ENCODE results near the gene C12orf42.

Gene C12orf42

DNA sequence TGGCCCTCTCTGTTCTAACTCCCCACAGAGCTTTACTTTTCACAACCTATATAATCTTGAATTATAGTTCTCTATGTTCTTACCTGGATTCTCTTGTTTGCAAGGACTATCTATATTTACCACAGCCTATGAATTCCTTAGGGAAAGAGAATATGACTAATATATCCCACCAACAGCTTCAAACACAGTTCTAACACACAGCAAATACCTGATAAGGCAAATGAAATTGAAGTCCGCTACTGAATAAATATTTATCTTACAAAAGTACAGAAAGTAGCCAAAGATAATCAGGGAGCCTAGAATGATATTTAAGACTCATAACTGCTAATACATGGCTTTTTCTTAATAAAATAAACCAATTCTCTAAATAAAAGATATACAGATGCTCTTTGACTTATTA, 165.1 kb downstream of the C12orf42 start:
- DNase-seq = no peak

DNA sequence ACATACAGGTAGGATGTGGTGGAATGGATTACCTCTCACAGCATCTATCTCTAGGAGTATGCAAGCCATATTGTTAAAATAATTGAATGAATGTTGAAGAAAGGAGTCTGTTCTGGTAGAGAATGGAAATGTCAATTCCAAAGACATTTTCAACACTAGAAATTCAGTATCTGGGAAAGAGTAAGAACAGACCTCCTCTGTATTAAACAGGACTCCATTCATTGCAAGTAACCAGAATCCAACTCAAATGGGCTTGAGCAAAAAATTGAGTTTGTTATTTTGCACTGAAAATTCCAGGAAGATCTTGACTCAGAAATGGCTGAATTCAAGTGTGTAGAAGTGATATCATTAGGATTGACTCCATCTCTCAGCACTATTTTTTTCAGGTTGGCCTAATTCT, 168.1 kb downstream of the C12orf42 start:
- no peak for DNase-seq

DNA sequence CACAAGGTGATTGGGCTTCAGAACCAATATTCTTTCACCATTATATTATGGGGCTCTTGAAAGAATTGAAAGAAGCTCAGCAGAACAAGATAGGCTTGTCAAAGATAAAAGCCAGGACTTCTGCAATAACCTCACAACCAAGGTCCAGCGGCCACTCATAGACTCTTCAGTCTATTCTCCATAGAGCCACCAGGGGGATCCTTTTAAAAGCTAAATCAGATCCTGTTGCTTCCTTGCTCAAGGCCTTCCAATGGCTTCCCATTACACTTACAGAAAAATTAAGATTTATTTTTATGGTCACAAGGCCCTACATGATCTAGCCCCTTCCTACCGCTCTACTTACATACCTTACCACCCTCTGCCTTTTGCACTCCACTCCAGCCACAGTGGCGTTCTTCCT, 169.6 kb downstream of the C12orf42 start:
- DNase-seq = no peak

DNA sequence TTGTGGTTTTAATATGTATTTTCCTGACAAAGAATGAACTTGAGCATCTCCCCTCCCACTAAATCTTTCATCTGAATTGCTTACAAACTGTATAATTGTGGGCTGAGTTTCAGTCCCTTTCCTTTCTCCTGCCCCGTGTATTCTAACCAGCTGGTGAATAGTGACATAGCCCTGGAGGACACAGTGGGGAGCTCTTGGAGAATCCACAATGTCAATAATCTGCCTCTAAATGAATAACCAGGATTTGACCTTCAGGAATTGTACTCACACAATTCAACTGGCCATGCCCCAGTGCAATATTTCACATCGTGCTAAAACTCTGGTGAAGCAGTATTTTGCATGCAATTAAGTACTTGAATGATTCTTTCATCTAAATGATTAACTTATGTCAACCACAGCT, 177.2 kb downstream of the C12orf42 start:
- DNase-seq = peak; percentile 99

DNA sequence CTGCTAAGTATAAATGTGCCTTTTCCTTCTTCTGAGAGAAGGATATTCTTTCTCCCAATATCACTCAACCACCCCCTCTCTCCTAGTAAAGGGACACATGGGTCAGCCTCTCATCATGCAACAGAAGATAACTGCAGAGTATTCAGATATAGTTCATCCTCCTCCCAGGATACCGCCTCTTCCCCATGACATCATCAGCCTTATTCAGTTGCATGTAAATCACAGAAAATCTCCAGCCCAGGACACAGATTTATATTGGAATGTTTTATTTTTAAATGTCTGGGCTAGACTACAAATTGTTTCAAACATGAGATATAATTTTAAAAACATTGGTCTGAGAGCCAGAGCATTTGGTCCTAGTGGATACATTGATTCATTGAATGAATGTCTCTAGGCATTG, 178.5 kb downstream of the C12orf42 start:
- DNase-seq = no peak

DNA sequence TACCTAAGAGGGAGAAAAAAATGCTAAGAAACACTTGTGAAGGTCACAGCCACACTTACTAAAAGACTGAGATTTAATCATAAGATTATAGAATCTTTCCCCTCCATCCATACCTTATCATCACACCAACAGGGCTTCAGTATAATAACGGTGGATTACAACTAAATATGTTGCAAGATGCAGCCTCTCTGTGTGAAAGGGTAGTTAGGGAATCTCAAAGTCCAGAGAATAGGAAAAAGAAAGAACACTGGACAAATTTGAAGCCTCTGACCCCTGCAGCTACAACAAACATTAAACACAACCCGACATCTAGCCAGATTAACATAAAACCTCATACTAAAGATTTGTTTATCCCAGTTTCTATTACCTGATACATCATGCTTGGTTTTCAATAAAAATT, 181.0 kb downstream of the C12orf42 start:
- no peak for DNase-seq

DNA sequence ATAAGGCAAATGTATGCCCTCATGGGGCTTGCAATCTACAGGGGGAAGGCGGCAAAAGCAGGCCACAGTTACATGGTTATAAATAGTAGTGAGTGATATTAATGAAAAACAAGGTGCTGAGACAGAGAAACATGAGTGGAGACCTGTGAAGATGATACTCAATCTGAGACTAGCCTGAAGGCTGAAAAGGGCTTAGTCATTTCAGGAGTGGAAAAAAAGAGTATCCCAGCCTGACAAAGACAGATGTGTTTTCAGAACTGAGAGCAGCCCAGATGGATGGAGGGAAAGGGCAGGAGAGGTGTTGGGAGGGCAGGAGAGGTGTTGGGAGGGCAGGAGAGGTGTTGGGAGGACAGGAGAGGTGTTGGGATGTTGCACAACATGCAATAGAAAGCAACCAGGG, 181.9 kb downstream of the C12orf42 start:
- DNase-seq = no peak

DNA sequence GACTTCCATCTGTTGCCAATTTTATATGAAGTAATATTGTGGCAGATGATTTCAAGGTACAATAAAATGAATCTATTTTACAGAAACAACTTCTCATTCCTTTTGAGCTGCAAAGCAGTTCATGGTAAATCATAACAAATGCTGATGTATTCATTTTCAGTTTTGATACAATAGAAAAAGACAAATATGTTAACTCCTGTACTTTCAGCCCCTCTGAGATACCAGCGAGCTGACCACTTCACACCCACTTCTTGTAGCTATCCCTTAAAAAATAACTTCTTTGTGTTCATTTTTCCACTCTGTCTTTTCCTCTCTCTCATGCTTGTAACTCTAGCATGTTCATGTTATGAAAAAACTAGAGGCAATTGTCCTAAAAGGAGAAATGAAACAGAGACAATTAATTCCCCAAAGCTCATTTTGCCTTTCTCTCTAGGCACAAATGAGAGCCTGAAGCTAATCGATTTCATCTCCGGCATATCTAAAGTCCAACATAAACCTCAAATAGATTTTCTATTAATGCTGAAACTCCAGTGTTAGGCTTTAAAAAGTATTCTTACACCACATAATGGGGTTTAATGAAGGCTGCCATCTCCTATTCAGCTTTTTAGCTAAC, 182.9 kb downstream of the C12orf42 start:
- DNase-seq = no peak

DNA sequence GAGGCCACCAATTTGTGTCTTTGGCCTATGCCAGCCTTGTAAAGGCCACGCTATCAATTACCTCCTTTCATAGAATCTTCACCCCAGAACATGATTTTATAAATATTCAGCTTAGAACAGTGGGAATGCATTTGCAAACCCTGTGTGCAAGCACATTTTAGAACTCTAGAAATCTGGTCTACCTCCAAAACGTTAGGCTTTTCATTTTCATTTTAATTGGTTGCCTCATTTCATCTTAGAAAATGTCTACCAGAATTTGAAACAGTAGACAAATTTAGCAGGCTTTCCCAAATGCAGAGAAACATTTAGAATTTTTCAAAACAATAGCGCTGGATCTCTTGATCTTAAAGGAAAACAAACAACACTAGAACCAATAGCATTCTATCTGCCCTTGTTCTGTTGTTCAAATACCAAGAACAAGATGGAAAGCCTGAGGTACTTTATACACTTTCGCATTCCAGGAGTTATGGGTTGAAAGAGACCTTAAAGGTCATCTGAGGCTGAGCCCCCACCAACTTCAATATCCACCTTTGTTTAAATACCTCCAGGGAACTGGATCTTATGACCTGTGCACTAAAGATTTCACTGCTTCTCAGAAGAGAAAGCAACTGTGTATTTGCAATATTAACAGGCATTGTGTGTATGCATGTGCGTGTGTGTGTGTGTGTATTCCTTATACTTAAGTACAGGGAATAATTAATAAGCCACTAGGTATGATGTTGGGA, 185.1 kb downstream of the C12orf42 start:
- no peak for DNase-seq

DNA sequence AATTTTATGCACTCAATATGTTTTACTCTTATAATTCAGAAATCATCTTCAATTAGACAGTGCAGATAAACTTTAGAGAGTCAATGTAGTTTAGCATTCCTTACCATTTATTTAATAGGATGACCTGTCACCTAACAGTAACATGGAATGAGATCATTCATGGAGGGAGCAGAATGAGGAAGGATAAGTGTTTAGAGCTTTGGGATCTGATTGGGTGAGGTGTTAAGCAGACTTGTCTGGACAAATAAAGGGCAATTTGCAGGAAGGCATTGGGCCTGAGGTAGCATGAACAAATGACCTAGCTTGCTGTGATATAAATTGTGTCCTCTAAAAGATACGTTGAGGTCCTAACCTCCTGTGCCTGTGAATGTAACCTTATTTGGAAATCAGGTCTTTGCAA, 187.4 kb downstream of the C12orf42 start:
- no peak for DNase-seq

DNA sequence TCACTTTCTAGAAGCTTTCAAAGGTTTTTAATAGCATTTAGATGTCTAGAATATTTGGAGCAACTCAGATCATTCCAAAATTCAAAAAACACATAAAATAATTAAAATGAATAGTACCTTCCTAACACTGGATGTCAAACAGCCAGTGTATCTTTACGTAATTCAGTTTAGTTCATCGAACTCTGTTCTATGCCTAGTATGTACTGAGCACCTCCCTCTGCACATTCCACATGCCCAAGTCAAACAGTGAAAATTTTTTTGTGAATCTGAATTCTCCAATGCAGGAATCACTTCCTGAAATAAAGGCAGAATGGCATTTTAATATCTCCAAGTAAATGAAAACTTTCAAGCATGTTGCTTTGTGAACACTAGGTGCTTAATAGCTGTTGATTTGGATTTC, 192.3 kb downstream of the C12orf42 start:
- DNase-seq = no peak

DNA sequence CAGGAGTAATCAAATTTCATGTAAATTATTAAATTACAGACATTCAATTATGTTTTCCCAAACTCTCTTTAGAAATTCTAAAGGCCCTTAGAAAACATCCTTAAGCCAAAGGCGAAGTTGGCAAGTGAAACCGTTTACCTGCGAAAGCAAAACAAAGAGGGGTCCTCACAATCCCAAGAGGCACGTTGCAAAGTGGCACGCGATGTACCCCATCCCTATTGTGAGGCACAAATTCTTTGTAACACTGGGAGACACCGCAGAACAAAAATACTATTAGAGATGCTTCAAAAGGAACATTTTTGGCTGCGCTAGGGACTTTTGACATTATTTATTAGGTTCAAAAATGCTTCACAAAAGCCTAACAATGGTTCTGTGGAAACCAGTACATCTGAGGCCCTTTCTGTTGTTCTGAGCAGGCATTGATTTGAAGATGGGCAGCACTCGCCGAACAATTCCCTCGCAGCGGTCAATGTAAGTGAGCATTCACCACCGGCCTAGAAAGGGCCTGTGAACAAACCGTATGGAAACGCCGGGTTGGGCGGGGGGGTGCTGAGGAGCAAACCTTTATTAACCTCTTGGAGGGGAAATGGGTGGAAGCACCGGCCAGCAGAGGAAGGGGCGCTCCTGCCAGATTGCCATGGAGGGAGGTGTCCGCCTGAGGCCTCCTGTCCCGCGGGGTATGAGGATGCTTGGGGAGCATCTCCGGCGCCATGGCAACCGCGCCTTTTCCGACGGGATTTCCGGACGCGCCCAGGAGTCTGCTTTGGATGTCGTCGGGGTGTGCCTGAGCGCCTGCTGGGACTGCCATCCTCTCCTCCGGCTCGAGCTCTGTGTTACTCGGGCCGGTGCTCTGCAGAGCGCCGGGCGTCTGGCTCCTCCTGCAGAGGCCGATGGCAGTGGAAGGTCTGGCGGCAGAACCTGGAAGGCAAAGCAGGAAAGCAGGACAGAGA, 193.9 kb downstream of the C12orf42 start:
- DNase-seq = no peak

DNA sequence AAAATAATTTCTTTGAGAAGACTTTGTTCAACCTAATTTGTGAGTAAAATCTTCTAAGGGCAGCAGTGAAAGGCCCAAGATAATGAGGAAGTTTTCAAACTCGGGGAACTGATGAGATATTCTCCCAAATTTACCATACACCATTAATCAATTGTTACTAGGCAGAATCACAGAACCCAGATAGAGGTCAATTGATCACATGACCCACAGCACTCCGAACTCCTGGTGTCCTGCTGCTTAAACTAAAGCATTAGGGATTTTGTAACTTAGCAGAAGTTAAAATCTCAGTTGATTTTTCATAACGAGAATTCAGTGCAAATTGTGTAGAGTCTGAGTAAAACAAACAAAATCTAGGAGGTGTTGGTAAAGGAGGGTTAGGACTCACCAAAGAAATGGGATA, 207.8 kb downstream of the C12orf42 start:
- no peak for DNase-seq

DNA sequence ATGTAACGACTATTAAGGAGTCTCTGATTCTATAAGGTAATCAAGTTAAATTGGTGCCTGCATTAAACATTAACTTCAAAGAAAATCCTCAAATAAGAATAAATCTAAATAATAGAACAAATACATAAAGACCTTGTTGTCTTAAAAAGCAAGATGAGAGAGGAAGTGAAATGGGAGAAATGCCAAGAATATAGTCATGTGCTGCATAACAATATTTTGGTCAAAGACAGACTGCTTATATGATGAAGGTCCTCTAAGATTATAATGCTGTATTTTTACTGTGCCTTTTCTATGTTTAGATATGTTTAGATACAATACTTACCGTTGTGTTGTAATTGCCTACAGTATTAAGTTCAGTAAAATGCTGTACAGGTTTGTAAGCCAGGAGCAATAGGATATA, 213.6 kb downstream of the C12orf42 start:
- DNase-seq = no peak

DNA sequence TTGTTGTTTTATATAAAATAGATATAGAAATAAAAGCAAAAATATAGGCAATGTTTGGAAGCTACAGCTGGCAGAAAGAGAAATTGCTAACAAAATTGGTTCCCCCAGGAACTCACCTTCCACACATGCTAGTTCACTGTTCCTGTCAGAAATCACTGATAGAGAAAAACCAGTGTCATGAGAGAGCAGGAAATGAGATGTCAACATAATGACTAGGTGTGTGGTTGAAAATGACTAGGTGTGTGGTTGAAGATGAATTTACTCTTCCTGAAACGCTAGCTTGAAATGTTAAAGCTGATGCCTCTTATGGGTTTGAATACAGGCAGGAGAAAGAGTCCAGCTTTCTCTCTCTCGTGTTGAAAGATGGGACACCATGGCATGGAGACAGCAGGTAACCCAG, 216.3 kb downstream of the C12orf42 start:
- DNase-seq = no peak

DNA sequence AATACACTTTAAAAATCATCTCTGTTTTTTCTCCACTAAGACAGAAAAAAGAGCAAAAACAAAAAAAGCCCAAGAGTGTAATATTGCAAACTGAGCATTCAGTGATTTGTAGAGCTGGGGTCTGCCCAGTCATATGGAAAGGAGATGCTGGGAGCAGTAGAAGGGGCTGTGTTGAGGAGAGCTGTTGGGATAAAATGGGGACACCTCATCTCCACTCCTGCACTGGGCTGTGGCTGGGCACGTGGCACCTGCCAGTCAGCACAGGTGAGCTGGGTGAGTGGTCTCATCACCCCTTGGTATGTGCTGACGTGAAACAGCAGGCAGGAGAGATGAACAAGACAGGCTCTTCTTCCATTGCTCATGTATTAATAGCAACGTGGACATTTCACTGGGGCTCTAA, 217.4 kb downstream of the C12orf42 start:
- peak; percentile 57 for DNase-seq

DNA sequence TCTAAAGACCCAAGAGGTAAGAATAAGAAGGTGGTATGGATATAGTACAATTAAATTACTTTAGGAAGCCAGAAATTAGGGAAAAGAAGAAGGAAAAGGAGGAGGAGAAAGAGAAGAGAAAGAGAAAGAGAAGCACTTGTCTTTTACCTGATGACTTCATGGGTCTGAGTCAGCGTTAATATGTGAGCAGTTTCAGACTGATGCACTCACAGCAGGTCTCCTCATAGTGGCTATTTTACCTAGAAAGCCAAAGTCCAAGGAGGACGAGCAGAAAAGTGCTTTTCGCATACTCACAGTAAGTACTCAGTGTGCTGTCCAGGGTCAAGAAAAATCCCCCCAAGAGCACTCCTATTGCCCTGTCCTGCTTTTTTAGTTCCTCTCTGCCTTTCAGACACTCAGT, 222.1 kb downstream of the C12orf42 start:
- peak; percentile 81 for DNase-seq

DNA sequence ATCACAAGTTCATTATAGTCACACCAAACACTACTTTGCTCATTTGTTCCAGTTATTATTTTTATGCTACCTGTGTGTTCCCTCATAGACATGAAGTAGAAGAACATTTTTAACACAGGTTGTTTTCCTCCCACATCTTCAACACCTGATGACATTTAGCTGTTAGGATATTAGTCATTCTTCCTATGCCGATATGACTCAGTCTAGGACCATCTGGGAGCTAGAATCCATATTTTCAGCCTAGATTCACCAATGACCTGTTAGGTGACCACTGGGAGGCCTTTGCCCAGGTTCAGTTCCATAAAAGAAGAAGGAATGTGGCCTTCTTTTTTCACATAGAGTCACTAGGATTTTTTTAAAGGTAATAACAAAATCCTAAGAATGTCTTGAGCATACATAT, 222.8 kb downstream of the C12orf42 start:
- DNase-seq = no peak

DNA sequence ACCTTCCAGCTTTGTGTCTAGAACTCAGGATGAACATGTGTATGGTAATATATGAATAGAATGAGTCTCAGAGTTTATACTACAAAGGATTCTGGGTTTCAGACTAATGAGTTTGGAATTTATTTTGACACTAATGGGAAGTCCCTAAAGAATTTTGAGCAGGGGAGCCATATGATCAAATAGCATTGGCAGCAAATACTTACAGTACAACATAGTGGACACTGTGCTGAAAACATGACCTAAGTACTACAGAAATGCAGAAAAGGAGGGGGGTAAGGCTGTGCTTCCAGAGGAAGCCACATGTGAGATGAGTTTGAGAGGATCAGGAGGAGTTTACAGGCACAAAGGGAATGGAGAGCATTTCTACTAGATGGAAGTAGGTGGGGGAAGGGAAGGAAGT, 225.8 kb downstream of the C12orf42 start:
- peak; percentile 61 for DNase-seq

DNA sequence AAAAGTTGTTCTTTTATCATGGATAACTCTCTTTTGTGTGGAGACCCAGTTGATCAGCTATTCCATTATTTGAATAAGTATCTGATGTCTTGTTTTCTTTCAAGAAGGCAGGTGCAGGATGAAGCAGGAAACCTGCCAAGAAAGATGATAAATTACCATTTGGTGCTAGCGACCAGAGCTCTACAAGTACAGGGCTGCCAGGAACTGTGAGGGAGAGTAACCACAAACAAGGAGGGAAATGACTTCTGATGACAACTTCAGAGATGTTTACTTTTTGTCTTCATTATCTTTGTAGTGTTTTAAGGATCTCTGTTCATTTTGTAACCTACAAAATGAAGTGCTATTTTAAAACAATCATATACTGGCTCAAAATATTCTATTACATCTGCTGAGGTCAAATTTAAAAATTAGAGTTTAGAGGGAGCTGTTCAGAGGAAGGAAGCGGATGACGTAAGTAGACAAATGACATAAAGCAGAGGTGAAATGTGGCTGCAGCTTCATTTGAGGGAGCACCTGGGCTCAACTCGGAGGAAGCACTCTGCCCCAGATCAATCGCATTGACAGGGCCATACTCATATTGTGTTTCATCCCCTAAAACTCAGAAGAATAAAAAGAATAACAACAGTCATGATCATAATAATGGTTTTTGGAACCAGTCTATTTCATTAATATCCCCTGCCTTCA, 226.8 kb downstream of the C12orf42 start:
- DNase-seq = peak; percentile 99

DNA sequence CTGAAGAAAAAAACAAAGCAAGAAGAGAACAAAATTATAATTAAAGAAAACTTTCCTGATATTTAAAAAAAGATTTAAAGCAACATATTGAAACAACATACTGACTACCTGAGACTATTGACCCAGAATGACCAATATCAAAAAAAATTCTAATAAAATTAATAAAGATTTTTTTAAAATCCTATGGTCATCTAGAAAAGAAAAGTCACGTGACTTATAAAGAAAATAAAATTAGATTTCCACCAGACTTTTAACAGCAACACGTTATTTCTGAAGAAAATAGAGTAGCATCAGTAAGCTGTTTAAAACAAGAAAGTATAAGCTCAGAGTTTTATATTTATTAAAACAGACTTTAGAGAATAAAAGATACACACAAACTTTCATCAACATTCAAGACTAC, 238.0 kb downstream of the C12orf42 start:
- DNase-seq = no peak

Measured in NCI-H774 (cell line).